GM15510 (cell line): Measurements from ENCODE around the gene KIF3B.

Experiments used
- POLR2A ChIP-seq: IDR thresholded peaks from 3 replicates; pipeline ENCODE4 v1.6.1; 2011; ENCODE audit warnings: borderline replicate concordance; ENCODE audit not compliant: insufficient read length; ENCODE audit errors: extremely low read depth

The KIF3B gene

GRCh38 chr20:32282461-32282860, 5.0 kb downstream of the KIF3B start:
- TF ChIP-seq POLR2A: no peak

- no peak for TF ChIP-seq POLR2A
Observed at GRCh38 chr20:32285082-32285620, 7.7 kb downstream of the KIF3B start.

DNA sequence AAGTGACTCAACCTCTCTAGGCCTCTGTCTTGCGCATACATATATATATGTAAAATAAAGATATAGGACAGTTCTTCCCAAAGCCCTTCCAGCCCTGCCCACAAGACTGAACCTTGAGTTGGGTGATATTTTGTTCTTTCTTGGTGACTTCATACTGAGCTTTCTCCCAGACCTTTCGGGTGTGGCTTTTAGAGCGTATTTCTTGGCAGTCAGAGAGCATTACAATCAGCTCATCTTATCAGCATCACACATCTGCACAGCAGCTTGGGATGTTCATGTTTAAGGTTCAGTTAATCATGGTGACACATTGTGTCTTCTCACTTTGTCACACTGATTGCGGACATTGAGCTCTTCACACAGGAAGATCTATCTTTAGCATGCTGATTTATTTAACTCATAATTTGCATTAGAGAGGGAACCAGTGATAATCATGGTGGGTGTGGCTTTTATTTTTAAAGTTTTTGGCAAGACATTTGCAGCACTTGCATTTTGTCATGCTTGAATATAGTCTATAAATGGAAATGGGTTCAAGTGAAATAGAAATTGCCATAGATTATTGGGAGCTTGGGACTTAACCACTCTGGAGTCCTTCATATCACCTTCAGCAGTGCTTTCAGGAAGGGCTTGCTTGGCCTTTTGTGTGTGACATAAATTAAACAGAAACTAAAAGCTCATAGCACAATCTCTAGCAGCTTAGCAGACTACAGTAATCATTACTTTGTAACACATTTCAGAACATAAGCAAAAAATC, 8.3 kb downstream of the KIF3B start:
- TF ChIP-seq POLR2A: peak; percentile 27

- TF ChIP-seq POLR2A: no peak
Observed at GRCh38 chr20:32287231-32287638, 9.8 kb downstream of the KIF3B start.

GRCh38 chr20:32288225-32288849, 10.9 kb downstream of the KIF3B start:
- no peak for TF ChIP-seq POLR2A

GRCh38 chr20:32289661-32290431, 12.4 kb downstream of the KIF3B start:
- no peak for TF ChIP-seq POLR2A

GRCh38 chr20:32291166-32291565, 13.7 kb downstream of the KIF3B start:
- no peak for TF ChIP-seq POLR2A

GRCh38 chr20:32292548-32292947, 15.1 kb downstream of the KIF3B start:
- TF ChIP-seq POLR2A: no peak

DNA sequence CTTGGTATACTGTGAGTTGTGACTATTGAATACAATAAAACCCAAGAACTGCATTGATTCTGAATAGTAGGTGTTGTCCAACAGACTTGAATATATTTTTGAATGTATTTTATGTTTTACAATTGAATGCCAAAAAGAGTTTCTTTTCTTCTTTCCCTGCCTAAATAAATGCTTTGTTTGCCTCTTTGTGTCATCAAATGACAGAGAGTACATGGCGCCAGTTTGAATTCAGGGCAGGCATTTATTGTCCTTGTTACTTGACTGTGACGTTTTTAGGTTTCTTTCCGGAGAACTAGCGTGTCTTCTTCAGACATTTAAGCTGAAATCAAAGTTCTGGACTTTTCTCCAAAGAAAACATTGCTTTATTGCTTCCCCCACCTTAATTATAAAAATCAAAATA, 16.6 kb downstream of the KIF3B start:
- TF ChIP-seq POLR2A: no peak

GRCh38 chr20:32296412-32296811, 19.0 kb downstream of the KIF3B start:
- TF ChIP-seq POLR2A: no peak

- no peak for TF ChIP-seq POLR2A
Observed at GRCh38 chr20:32296819-32297420, 19.5 kb downstream of the KIF3B start.

DNA sequence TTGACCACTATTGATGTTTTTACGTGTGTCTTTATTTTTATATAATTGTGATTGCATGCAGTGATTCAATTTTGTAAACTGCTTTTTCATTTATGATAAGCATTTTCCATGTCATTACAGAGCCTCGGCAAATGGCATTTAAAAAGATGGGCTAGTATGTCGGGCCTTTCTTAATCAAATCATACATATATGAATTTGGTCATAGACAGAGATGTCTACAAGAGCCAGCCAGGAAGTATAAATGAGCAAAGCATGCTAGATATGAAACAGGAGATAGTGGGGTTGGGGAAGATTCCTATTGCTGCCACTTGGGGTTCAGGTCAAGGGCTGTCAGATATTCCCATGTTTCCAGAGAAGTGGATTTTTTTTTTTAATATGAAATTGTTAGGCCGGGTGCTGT, 20.0 kb downstream of the KIF3B start:
- no peak for TF ChIP-seq POLR2A

DNA sequence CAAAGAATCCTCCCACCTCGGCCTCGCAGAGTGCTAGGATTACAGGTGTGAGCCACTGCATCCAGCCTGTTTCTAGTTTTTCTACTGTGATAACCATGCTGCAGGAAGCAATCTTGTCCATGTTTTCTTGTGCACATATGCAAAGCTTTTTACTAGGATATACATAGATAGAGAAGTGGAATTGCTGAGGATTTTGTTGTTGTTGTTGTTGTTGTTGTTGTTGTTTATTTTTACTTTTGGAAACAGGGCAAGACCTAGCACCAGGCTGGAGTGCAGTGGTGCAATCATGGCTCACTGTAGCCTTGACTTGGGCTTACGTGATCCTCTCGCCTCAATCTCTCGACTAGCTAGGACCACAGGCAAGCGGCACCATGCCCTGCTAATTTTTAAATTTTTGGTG, 23.2 kb downstream of the KIF3B start:
- TF ChIP-seq POLR2A: no peak

GRCh38 chr20:32301719-32302506, 24.5 kb downstream of the KIF3B start:
- TF ChIP-seq POLR2A: no peak
